ENCODE data around the gene VARS2.

VARS2 gene

DNA sequence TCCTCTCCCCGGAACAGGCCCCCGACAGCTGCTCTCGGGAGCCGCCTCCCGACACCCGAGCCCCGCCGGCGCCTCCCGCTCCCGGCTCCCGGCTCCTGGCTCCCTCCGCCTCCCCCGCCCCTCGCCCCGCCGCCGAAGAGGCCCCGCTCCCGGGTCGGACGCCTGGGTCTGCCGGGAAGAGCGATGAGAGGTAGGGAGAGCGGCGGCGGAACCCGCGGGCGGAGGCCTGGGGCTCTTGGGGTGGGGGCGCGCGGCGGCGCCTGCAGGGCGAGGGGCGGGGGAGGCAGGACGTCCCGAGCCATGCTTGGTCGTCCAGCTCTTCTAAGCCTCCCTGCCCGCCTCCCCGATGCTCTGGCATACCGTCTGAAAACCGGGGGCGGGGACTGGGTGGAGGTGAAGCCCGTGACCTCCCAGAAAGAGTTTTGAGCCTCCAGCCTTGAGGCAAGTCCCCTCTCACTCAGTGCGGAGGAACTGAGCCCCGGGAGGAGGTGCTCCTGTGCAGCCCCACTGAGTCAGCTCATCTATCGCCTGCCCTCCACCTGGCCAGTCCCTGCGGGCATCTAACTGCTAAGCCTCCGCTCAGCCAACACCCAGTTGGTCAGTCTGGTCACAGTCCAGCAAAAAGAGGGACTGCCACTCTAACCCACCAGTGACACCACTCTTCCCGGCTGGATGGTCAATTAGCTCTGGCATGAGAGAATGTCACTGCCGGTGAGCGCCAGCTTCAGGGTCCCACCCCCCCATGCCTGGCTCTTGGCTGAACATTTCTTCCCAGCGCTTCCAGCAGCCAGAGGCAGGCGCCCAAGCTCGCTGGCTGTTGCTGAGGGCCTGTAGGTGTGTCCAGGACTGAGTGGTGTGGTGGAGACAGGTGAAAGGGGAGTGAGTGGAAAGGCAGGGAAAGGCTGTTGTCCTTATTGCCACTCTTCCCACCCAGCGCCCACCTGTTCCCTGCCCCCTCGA is 29.2 kb upstream of the VARS2 start:
- peak; percentile 12 for DNase-seq

DNA sequence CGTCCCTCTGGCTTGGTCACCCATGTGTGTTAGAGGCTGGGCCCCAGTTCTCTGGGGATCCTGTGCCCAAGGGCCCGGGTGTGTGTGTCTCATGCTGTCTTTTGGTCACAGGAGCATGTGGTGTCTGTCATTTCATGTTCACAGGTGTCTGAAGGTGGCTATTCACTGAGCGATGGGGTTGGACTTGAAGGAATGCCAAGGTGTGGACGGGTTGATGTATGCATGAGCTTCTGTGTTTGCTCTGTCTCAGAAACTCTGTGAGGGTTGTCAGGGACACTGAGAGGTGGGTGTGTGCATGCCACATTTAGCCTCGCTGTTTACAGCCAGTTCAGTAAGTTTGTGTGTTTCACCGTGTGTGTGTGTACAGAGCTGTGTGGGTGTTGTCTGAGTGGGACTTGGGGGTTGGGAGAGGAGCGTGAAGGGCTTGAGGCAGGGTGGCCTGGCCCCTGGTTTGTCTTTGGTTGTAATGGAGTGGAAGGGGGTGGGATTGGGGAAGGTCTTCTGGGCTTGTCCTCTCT is 28.5 kb upstream of the VARS2 start:
- no peak for DNase-seq

DNA sequence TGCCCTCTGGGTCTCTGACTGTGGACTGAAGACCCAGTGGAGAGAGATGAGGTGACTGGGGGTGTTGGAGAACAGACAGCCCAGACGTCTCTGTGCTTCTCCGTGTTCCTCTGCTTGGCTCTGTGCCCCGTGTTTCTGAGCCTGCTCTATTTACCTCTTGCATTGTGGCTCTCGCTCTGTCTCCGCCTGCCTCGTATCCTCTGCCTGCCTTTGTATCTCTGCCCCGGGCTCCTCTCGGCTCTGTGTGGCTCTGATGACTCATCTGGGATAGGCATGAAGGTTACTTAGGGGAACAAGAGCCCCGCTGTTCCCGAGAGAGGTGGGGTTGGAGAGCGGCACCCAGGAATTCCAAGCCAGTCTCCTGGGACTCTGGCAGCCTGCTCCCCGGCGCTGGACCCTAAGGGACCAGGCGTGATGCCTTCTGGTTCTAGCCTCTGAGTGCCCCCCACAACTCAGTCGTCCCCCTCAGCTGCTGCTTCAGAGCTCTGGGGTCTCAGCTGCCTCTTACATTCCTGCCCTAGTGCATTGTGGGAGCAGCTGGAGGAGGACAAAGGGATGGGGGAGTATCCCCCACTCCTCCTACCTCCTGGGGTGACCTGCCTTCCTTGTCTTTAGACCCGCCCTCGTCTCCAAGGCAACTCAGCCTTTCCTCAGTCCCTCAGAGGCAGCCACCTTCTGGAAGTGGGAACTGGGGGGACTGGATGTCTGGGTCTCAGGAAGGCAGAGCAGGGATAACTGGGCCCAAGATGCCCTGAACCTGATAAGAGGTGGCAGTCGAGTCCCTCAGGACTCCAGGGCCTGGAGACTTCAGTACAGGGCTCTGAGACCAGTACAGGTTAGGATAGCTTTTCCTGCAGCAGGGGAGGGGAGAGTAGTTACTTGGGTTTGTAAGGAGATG is 27.8 kb upstream of the VARS2 start:
- DNase-seq = no peak

DNA sequence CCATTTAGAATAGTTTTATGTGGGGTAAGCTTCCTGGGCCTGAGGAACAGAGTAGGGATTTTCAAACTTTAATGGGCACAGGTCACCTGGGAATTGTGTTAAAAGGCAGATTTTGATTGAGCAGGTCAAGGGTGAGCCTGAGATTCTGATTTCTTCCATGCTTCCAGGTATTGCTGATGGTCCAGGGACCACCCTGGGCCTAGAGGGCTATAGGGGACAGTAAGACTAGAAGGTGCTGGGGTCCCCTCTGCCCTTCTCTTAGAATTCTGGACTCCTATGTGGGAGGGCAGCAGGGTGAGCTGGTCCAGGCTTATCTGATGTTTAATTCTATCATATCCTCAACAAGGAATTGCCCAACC is 27.2 kb upstream of the VARS2 start:
- no peak for DNase-seq

DNA sequence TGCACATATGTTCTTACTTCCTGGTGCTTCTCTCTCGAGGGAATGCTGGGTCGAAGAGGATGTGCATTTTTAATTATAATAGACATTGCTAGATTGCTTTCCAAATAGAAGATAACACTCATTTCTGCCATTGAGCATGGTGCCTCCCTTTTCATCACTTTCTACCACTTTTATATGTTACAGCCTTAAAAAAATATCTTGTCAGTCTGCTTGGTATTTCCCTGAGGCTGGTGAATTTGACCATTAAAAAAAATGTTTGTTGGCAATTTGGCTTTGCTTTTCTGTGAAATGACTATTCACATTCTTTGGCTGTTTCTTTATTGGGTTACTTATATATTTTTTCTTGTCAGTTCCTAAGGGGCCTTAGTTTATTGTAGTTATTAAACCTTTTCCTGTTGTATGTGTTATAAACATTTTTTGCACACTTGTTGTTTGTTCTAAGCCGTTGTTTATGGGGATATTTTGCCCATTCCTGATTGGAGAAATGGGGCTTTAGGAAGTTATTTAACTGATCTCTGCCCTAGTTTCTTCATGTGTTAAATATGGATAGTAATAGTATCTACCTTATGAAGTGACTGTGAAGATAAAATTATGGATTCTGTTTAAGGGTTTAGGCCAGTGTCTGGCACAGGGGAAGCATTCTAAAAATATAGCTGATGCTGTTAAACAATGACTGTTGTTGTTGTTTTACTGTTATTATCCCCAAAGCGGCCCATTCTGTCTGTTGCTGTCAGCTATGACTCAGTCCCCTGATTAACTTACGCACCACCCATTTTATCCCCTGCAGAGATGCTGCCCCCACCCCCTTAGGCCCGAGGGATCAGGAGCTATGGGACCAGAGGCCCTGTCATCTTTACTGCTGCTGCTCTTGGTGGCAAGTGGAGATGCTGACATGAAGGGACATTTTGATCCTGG is 25.9 kb upstream of the VARS2 start:
- DNase-seq = no peak

DNA sequence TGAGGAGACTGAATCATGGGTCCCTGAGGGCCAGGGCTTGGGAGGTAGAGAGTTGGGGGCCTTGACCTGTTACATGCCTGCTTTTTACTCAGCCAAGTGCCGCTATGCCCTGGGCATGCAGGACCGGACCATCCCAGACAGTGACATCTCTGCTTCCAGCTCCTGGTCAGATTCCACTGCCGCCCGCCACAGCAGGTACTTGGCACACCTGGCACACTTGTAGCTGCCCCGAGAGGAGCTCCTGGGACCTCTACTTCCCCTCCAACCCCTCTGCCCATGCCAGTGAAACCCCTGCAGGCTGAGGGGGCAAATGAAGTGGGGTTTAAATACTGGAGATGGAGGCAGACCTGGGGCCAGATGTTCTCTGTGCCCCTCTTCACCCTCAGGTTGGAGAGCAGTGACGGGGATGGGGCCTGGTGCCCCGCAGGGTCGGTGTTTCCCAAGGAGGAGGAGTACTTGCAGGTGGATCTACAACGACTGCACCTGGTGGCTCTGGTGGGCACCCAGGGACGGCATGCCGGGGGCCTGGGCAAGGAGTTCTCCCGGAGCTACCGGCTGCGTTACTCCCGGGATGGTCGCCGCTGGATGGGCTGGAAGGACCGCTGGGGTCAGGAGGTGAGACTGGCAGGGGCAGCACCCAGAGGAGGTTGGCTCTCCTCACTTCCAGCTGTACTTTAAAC is 25.1 kb upstream of the VARS2 start:
- no peak for DNase-seq

DNA sequence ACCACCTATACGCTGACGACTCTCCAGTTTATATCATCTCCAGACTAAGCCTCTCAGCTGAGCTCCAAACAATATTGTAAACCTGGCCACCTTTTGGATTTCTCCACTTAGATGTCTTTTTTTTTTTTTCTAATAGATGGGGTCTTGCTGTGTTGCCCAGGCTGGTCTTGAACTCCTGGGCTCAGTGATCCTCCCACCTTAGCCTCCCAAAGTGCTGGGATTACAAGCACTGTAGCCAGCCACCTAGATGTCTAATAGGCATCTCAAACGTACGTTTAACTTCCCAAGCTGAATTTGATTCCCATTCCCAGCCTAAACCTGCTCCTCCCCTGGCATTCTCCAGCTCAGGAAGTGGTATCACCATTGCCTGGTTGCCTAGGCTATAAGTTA is 24.5 kb upstream of the VARS2 start:
- DNase-seq = no peak

DNA sequence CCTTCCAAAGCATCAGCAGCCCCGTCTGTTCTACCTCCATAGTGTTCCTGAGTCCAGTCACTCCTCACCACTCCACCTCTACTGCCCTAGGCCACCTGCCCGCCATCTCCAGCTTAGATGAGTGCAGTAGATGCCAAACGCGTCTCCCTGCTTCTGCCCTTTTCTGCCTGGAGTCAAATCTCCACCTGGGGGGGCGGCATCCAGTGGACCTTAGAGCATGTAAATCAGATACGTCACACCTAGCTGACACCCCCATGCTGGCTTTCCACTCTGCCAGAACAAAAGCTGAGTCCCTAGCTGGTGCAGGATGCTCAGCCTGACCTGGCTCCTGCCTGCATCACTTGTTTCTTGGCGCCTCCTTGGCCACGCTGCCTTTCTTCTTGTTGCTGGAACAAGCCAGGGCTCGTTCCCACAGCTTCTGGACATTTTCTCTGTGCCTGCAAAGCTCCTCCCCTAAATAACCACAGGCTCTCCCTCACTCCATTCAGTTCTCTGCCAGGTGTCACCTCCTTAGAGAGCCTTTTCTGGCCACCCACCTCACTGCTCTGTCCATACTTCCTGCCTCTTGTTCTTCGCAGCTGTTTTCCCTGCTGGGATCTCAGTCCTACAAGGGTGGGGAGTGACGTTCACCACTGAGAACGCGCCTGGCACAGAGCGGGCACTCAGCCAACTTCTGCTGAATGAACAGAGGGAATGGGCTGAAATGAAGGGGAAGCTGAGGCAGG is 24.0 kb upstream of the VARS2 start:
- no peak for DNase-seq

DNA sequence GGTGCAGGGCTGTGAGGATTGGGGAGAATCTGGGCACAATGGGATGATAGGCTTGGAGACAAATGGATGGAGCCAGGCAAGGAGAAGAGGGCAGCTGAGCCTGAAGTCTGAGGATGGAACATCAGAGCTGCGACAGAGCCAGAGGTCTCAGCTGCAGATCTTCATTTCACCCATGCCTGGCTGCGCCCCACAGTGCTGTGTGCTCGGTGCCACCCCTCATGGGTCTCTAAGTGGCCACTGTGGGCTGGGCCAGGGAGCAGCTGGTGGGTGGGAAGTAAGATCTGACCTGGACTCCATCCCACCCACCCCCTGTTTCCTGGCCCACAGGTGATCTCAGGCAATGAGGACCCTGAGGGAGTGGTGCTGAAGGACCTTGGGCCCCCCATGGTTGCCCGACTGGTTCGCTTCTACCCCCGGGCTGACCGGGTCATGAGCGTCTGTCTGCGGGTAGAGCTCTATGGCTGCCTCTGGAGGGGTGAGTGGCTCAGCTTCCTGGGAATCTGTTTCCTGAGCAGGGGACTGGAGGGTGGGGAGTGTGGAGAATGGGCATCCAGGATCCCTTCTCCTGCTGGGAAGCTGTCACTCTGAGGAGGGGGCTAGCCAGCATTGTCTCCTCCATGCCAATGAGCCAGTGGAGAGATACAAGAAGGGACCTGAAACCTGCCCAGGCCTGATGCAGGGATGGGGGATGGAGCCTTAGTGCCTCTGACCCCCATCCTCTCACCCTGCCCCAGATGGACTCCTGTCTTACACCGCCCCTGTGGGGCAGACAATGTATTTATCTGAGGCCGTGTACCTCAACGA is 23.2 kb upstream of the VARS2 start:
- DNase-seq = no peak

DNA sequence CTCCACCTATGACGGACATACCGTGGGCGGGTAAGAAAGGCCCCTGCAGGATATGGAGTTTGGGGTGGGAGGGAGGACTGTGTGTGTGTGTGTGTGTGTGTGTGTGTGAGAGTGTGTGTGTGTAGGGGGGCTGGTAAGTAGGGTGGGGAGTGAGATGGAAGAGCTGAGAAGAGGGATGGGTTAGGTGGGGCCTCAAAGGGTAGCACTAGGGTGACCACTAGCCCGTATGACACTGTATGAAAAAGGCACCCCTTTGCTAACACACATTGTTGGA is 22.7 kb upstream of the VARS2 start:
- no peak for DNase-seq

DNA sequence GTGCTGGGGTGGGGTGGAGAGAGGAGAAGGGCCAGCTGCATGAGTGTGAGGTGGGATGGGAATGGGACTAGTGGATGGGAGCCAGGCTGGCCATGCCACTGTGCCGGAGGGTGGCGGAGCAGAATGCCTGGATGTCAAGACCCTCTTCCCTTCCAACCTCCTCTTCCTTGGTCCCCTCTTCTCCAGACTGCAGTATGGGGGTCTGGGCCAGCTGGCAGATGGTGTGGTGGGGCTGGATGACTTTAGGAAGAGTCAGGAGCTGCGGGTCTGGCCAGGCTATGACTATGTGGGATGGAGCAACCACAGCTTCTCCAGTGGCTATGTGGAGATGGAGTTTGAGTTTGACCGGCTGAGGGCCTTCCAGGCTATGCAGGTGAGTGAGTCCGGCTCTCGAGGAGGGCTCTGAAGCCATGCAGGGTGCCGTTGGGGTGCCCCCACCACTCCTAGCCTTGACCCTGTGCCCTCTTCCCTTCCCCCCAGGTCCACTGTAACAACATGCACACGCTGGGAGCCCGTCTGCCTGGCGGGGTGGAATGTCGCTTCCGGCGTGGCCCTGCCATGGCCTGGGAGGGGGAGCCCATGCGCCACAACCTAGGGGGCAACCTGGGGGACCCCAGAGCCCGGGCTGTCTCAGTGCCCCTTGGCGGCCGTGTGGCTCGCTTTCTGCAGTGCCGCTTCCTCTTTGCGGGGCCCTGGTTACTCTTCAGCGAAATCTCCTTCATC is 22.1 kb upstream of the VARS2 start:
- no peak for DNase-seq

DNA sequence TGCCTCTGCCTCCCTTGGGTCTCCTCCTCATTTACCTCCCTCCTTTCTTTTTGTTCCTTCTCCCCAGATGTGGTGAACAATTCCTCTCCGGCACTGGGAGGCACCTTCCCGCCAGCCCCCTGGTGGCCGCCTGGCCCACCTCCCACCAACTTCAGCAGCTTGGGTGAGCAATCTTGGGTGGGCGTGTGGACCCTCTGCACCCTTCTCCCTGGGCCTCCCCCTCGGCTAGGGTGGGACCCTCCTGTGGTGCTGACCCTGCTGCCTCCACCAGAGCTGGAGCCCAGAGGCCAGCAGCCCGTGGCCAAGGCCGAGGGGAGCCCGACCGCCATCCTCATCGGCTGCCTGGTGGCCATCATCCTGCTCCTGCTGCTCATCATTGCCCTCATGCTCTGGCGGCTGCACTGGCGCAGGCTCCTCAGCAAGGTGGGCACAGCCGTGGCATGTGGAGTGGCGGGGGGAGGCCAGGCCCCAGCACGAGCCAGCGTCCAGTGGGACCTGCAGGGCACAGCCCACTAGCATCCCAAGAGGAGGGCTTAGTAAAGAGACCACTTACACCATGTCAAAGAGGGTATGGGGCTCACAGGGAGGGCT is 20.9 kb upstream of the VARS2 start:
- no peak for DNase-seq

DNA sequence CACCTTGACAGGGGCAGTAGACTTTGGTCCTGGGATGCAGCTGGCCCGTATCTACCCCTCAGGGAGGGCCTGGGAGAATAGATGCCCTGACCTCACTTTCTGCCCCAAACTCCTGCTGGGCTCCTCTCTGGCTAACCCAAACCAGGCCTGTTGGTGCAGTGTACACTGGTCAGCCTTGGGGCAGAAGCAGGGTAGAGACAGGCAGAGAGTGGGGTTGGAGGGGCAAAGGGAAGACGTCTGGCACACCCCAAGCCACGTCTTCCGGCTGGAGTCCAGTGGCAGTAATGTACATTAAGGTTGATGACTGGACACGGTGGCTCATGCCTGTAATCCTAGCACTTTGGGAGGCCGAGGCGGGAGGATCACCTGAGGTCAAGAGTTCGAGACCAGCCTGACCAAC is 20.4 kb upstream of the VARS2 start:
- DNase-seq = no peak

DNA sequence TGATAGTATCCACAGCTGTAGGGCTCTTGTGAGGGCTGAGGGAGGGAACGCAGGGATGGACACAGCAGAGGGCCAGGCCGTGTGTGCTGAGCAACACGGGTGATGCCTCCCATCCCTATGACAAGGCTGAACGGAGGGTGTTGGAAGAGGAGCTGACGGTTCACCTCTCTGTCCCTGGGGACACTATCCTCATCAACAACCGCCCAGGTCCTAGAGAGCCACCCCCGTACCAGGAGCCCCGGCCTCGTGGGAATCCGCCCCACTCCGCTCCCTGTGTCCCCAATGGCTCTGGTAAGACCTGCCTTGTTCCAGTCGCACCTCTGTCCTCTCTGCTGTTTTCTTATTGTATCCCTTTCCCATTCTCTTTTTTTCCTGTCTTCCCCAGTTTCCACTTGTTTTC is 19.7 kb upstream of the VARS2 start:
- DNase-seq = no peak

DNA sequence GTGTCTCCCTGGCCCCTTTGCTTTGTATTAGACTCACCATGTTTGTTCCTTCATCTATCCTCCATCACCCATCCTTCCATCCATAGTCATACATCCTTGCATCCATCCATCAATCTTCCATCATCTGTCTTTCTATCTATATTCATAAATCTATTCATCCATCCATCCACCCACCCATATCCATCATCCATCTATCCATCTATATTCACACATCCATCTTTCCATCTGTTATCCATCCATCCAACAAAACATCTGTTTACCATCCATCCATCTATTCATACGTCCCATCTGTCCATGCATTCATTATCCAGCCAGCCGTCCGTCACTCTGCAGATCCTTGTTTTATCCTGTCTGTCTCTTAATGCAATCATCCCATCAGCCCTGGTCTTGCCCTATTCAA is 19.1 kb upstream of the VARS2 start:
- DNase-seq = no peak

DNA sequence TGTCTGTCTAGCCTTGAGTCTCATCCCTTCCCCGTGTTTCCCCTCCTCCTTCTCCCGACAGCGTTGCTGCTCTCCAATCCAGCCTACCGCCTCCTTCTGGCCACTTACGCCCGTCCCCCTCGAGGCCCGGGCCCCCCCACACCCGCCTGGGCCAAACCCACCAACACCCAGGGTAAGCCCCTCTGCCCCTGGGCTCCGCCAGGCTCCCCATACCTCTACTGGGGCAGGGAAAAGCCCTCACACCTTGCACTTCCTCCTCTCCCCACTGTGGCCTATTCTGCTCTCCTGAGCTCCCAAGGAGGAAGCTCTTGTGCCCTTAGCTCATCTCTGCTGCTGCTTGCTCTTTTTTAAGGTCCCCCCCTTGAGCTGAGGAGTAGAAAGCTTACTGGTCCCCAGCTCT is 18.7 kb upstream of the VARS2 start:
- DNase-seq = no peak

DNA sequence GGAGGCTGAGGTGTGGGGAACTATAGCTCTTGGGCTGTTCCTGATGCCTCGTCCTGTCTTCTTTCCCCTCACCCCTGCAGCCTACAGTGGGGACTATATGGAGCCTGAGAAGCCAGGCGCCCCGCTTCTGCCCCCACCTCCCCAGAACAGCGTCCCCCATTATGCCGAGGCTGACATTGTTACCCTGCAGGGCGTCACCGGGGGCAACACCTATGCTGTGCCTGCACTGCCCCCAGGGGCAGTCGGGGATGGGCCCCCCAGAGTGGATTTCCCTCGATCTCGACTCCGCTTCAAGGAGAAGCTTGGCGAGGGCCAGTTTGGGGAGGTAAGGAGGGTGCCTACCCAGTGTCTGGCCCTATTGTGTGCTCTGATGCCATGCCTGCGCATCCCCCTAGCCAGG is 17.5 kb upstream of the VARS2 start:
- DNase-seq = no peak

DNA sequence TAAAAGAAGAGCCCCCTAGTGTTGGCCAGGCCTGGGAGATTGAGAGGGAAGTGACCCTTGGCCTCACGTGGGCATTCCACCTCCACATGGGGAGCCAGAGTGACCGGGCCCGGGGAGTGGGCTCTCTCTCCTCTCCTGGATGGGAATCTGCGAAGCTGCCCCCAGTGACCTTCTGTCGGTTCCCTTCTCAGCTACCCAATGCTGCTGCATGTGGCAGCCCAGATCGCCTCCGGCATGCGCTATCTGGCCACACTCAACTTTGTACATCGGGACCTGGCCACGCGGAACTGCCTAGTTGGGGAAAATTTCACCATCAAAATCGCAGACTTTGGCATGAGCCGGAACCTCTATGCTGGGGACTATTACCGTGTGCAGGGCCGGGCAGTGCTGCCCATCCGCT is 16.2 kb upstream of the VARS2 start:
- no peak for DNase-seq

DNA sequence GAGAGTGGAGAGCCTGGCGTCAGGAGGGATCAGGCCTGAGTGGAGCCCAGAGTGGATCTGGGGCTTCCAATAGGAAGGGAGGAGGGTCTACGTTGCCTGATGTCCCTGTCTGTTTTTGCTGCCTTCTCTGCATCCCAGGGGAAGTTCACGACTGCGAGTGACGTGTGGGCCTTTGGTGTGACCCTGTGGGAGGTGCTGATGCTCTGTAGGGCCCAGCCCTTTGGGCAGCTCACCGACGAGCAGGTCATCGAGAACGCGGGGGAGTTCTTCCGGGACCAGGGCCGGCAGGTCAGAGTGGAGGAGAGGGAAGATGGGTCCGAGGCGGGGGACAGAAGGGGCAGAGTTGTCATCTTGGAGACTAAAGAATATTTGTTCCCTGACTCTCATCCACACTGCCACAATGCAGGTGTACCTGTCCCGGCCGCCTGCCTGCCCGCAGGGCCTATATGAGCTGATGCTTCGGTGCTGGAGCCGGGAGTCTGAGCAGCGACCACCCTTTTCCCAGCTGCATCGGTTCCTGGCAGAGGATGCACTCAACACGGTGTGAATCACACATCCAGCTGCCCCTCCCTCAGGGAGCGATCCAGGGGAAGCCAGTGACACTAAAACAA is 15.2 kb upstream of the VARS2 start:
- no peak for DNase-seq
